Lower lobe of right lung (tissue), 2 donors: Measurements from ENCODE around the gene STK31. TPM values are rescaled to one million over a fixed set of nuclear protein-coding genes. Genes with fewer than 3 reads are reported as not detected.

Experiments used
- ATAC-seq, 2 donors: fragments of 200-7000 bp; cut with Tn5 transposase; one replicate each; pipeline ENCODE4 v1.9.1; 2020 to 2022; ENCODE audit warnings: mild to moderate bottlenecking in 2 of 2, moderate library complexity in 2 of 2
- DNase-seq: peaks from one replicate; pipeline ENCODE4 v3.0.0-alpha.2; 2020
- H3K27ac ChIP-seq: fragments of 200-600 bp; one replicate; pipeline ENCODE4 v1.8.0; 2022
- H3K27me3 ChIP-seq: fragments of 200-600 bp; one replicate; pipeline ENCODE4 v1.8.0; 2022; ENCODE audit warnings: low read depth
- H3K36me3 ChIP-seq: fragments of 200-600 bp; one replicate; pipeline ENCODE4 v1.8.0; 2022; ENCODE audit warnings: mild to moderate bottlenecking
- H3K4me1 ChIP-seq: fragments of 200-600 bp; one replicate; pipeline ENCODE4 v1.8.0; 2022
- H3K4me3 ChIP-seq: fragments of 200-600 bp; one replicate; pipeline ENCODE4 v1.8.0; 2022; ENCODE audit warnings: mild to moderate bottlenecking
- H3K9me3 ChIP-seq: fragments of 200-600 bp; one replicate; pipeline ENCODE4 v1.8.0; 2022
- intact Hi-C: fragments of 100-400 bp; cut with DNase I; formaldehyde crosslinking; loops from one replicate; pipeline ENCODE4 v1.11.0; 2022
- total RNA-seq: library from RNA; stranded (reverse); fragmentation: NEBNext Ultra II Directional; extraction: Animal tissue kit (Norgen Biotek cat#: 25700); gene quantifications from one replicate; pipeline ENCODE4 v1.2.1, GENCODE V29; 2021
- TF ChIP-seq, protein P1 (sequence below): fragments of 200-600 bp; IDR thresholded peaks from one replicate; pipeline ENCODE4 v1.8.0; 2022; ENCODE audit warnings: antibody characterized with exemption, mild to moderate bottlenecking
- donor health status: DM: no; HTN: yes; CAD: no; lungs with severe emphysema.

The STK31 gene
- total RNA-seq, 1 donor from 2014 or later: 1.0 TPM

DNA sequence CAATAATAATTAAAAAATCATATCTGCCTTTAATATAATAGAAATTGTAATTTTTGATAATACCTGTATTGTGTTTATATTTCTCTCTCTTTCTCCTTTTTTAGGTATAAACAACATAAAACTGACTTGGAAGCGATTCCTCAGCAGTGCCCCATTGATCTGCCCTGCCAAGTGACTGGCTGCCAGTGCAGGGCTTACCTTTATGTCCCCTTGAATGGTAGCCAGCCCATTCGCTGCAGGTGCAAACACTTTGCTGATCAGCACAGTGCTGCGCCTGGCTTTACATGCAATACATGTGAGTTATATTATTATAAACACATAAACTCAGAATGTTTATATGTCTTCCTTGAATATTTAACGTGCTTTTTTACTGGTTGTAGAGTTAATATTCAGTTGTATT, 20.9 kb upstream of the STK31 start:
- Histone ChIP-seq H3K9me3 (no peaks in the 10 kb centered on the region), H3K27ac (no peak overlapping the region), H3K4me3 (no peak overlapping the region), H3K27me3 (no peaks in the 10 kb centered on the region), H3K36me3 (peaks cover 63% of the 10 kb centered on the region), H3K4me1 (no peaks in the 10 kb centered on the region)
- TF ChIP-seq, protein P1, sequence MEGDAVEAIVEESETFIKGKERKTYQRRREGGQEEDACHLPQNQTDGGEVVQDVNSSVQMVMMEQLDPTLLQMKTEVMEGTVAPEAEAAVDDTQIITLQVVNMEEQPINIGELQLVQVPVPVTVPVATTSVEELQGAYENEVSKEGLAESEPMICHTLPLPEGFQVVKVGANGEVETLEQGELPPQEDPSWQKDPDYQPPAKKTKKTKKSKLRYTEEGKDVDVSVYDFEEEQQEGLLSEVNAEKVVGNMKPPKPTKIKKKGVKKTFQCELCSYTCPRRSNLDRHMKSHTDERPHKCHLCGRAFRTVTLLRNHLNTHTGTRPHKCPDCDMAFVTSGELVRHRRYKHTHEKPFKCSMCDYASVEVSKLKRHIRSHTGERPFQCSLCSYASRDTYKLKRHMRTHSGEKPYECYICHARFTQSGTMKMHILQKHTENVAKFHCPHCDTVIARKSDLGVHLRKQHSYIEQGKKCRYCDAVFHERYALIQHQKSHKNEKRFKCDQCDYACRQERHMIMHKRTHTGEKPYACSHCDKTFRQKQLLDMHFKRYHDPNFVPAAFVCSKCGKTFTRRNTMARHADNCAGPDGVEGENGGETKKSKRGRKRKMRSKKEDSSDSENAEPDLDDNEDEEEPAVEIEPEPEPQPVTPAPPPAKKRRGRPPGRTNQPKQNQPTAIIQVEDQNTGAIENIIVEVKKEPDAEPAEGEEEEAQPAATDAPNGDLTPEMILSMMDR: no peak
- DNase-seq: no peak
- ATAC-seq: no peak
- intact Hi-C loops: no loop called here

DNA sequence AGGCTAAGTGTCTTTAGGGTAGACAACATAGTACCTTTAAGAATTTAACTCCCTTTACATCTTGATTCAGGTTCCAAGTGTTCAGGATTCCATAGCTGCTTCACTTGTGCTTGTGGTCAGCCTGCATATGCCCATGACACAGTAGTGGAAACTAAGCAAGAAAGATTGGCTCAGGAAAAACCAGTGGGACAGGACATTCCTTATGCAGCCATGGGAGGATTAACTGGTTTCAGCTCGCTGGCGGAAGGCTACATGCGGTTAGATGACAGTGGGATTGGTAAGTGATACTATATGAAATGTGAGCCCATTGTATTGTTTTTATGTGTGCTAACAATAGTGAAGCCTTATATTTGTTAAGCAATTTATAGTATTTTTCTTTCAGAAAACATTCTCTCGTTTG, 18.7 kb upstream of the STK31 start:
- H3K27me3 ChIP-seq: no peaks in the 10 kb centered on the region
- H3K4me3 ChIP-seq: no peak overlapping the region
- H3K9me3 ChIP-seq: no peaks in the 10 kb centered on the region
- H3K4me1 ChIP-seq: no peaks in the 10 kb centered on the region
- no peak overlapping the region for H3K27ac ChIP-seq
- intact Hi-C loops: no loop called here
- ATAC-seq: no peak
- DNase-seq: no peak
- peaks cover 65% of the 10 kb centered on the region for H3K36me3 ChIP-seq
- TF ChIP-seq, protein P1: no peak

- DNase-seq: no peak
- no peaks in the 10 kb centered on the region for H3K27me3 ChIP-seq
- intact Hi-C loops: no loop called here
- no peaks in the 10 kb centered on the region for H3K4me1 ChIP-seq
- no peak for ATAC-seq
- H3K36me3 ChIP-seq: peaks cover 58% of the 10 kb centered on the region
- H3K4me3 ChIP-seq: no peak overlapping the region
- TF ChIP-seq, protein P1: no peak
- H3K27ac ChIP-seq: no peak overlapping the region
- H3K9me3 ChIP-seq: no peaks in the 10 kb centered on the region
These were observed 16.8 kb upstream of the STK31 start for GRCh38 chr7:23693224-23693623.

GRCh38 chr7:23696916-23697441, 13.0 kb upstream of the STK31 start:
- DNase-seq: peak; percentile 75
- Histone ChIP-seq H3K4me1 (no peaks in the 10 kb centered on the region), H3K27ac (no peak overlapping the region), H3K9me3 (no peaks in the 10 kb centered on the region), H3K36me3 (peaks cover 22% of the 10 kb centered on the region), H3K27me3 (no peaks in the 10 kb centered on the region), H3K4me3 (no peak overlapping the region)
- TF ChIP-seq, protein P1: peak; percentile 71
- peak; percentile 75 for ATAC-seq
- intact Hi-C loops: no loop called here

- TF ChIP-seq, protein P1: no peak
- H3K27ac ChIP-seq: no peak overlapping the region
- DNase-seq: no peak
- H3K36me3 ChIP-seq: peaks cover 21% of the 10 kb centered on the region
- intact Hi-C loops: no loop called here
- H3K27me3 ChIP-seq: no peaks in the 10 kb centered on the region
- no peak overlapping the region for H3K4me3 ChIP-seq
- no peaks in the 10 kb centered on the region for H3K4me1 ChIP-seq
- ATAC-seq: no peak
- no peaks in the 10 kb centered on the region for H3K9me3 ChIP-seq
These were observed 11.2 kb upstream of the STK31 start for GRCh38 chr7:23698822-23699221.

DNA sequence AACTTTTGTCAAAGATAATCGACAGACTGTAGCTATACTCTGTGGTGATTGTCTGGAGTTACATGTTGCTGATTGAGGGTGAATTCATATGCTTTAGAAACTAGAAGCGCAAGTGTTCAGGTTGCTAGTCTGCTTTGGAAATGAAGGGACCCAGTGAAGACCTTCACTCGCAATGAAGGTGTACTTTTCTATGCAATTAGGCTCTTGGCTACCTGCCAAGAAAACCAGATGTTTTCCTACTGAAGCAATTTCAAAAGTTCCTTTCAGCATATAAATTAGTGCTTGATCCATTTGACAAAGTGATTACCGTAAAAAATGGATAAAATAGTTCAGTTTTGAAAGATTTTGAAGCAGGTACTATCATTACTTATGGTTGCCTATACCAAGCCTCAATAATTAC, 10.0 kb upstream of the STK31 start:
- ATAC-seq (no peak), DNase-seq (no peak)
- Histone ChIP-seq H3K4me1 (no peaks in the 10 kb centered on the region), H3K4me3 (no peak overlapping the region), H3K36me3 (peaks cover 22% of the 10 kb centered on the region), H3K27me3 (no peaks in the 10 kb centered on the region), H3K9me3 (no peaks in the 10 kb centered on the region), H3K27ac (no peak overlapping the region)
- intact Hi-C loops: no loop called here
- TF ChIP-seq, protein P1: no peak
